Progenitor cell of endocrine pancreas (in vitro differentiated cells): Measurements from ENCODE around the gene ARHGEF10L. TPM values are rescaled to one million over a fixed set of nuclear protein-coding genes. Genes with fewer than 3 reads are reported as not detected.

Experiments
- DNase-seq: peaks from one replicate; pipeline ENCODE4 v3.0.0; 2021; ENCODE audit warnings: low spot score; ENCODE audit not compliant: unreplicated experiment
- H3K27ac Mint-ChIP-seq: 2 replicates; pipeline ENCODE4 v1.8.0; 2021; ENCODE audit warnings: mild to moderate bottlenecking, moderate library complexity, mixed read lengths
- H3K27me3 Mint-ChIP-seq: 2 replicates; pipeline ENCODE4 v1.8.0; 2021; ENCODE audit warnings: mixed read lengths
- H3K36me3 Mint-ChIP-seq: 2 replicates; pipeline ENCODE4 v1.8.0; 2022; ENCODE audit warnings: mixed read lengths; ENCODE audit not compliant: insufficient read depth
- H3K4me1 Mint-ChIP-seq: 2 replicates; pipeline ENCODE4 v1.8.0; 2021; ENCODE audit warnings: low read depth, mixed read lengths
- H3K4me3 Mint-ChIP-seq: 2 replicates; pipeline ENCODE4 v1.8.0; 2021; ENCODE audit warnings: low read depth, mild to moderate bottlenecking, moderate library complexity, mixed read lengths
- H3K9me3 Mint-ChIP-seq: 2 replicates; pipeline ENCODE4 v1.8.0; 2021; ENCODE audit warnings: low read depth, mixed read lengths
- CTCF ChIP-seq: fragments of 200-600 bp; sonication (generic); IDR thresholded peaks from one replicate; pipeline ENCODE4 v1.5.0; 2021; ENCODE audit warnings: antibody characterized with exemption, mild to moderate bottlenecking; ENCODE audit not compliant: unreplicated experiment
- total RNA-seq: library from RNA; stranded (reverse); gene quantifications from 2 replicates; pipeline ENCODE4 v1.2.1, GENCODE V29; 2021

Gene ARHGEF10L
- total RNA-seq, 1 donor from 2014 or later, result 31.3 TPM

GRCh38 chr1:17717594-17718535 lies 178.4 kb downstream of the ARHGEF10L start:
- Mint-ChIP-seq H3K4me1 (no peaks in the 10 kb centered on the region), H3K36me3 (no peaks in the 10 kb centered on the region), H3K27ac (no peak overlapping the region), H3K9me3 (no peaks in the 10 kb centered on the region), H3K27me3 (peaks cover 29% of the 10 kb centered on the region), H3K4me3 (no peak overlapping the region)
- no peak for TF ChIP-seq CTCF
- DNase-seq, result no peak

GRCh38 chr1:17719874-17720273 lies 180.4 kb downstream of the ARHGEF10L start:
- Mint-ChIP-seq H3K4me3 (no peak overlapping the region), H3K36me3 (no peaks in the 10 kb centered on the region), H3K27ac (no peak overlapping the region), H3K4me1 (no peaks in the 10 kb centered on the region), H3K27me3 (peaks cover 35% of the 10 kb centered on the region), H3K9me3 (no peaks in the 10 kb centered on the region)
- no peak for DNase-seq
- TF ChIP-seq CTCF, result no peak

GRCh38 chr1:17721444-17721843 lies 181.9 kb downstream of the ARHGEF10L start:
- no peaks in the 10 kb centered on the region for H3K9me3 Mint-ChIP-seq
- no peaks in the 10 kb centered on the region for H3K36me3 Mint-ChIP-seq
- DNase-seq, result no peak
- H3K4me1 Mint-ChIP-seq, result no peaks in the 10 kb centered on the region
- peaks cover 29% of the 10 kb centered on the region for H3K27me3 Mint-ChIP-seq
- H3K4me3 Mint-ChIP-seq, result no peak overlapping the region
- no peak for TF ChIP-seq CTCF
- H3K27ac Mint-ChIP-seq, result no peak overlapping the region

- peak; percentile 13 for TF ChIP-seq CTCF
- H3K4me3 Mint-ChIP-seq, result no peak overlapping the region
- peaks cover 27% of the 10 kb centered on the region for H3K27me3 Mint-ChIP-seq
- H3K27ac Mint-ChIP-seq, result no peak overlapping the region
- no peaks in the 10 kb centered on the region for H3K36me3 Mint-ChIP-seq
- no peaks in the 10 kb centered on the region for H3K4me1 Mint-ChIP-seq
- no peak for DNase-seq
- no peaks in the 10 kb centered on the region for H3K9me3 Mint-ChIP-seq
These were observed 184.2 kb downstream of the ARHGEF10L start for GRCh38 chr1:17723684-17724083.

GRCh38 chr1:17724150-17724549 lies 184.7 kb downstream of the ARHGEF10L start:
- Mint-ChIP-seq H3K36me3 (no peaks in the 10 kb centered on the region), H3K27me3 (peaks cover 29% of the 10 kb centered on the region), H3K4me1 (no peaks in the 10 kb centered on the region), H3K9me3 (no peaks in the 10 kb centered on the region), H3K27ac (no peak overlapping the region), H3K4me3 (no peak overlapping the region)
- no peak for TF ChIP-seq CTCF
- no peak for DNase-seq
